NCI-H2227 treated with DMSO at 0.1 percent for 48 hours (cell line): ENCODE data around the gene L3MBTL1.

Experiments used
- DNase-seq: peaks from one replicate; lab custom pipeline; 2025; lab: John Stamatoyannopoulos, UW

Gene L3MBTL1

GRCh38 chr20:43590036-43590391, 82.5 kb downstream of the L3MBTL1 start:
- peak; percentile 94 for DNase-seq

GRCh38 chr20:43590392-43591303, 83.2 kb downstream of the L3MBTL1 start, which contains the start of gene IFT52:
Gene IFT52, plus strand, starts transcription at chr20:43590937. Its CDS starts 3,762 bp downstream, at chr20:43594699.
- peak; percentile 95 for DNase-seq
